Keratinocyte (primary cell): ENCODE results near the gene FBXL2. TPM values are rescaled to one million over a fixed set of nuclear protein-coding genes. Genes with fewer than 3 reads are reported as not detected.

ENCODE experiments used
- DNase-seq: peaks from one replicate; pipeline ENCODE4 v3.0.0-alpha.2; 2011; ENCODE audit warnings: low read depth, missing footprints, low spot score
- FAIRE-seq: peaks from 2 replicates; lab custom pipeline; 2011; peaks lifted over from hg19 to GRCh38; lab: Jason Lieb, UNC
- H2AFZ ChIP-seq: 2 replicates; pipeline ENCODE4 v1.6.0; 2012; ENCODE audit warnings: low read length, control low read depth, inconsistent platforms; ENCODE audit not compliant: control insufficient read depth
- H3K27ac ChIP-seq: 2 replicates; pipeline ENCODE4 v1.5.1; 2011; ENCODE audit warnings: low read length; ENCODE audit not compliant: control insufficient read depth, insufficient read depth
- H3K27me3 ChIP-seq: 3 replicates; pipeline ENCODE4 v1.6.0; 2011; ENCODE audit warnings: low read length; ENCODE audit not compliant: control insufficient read depth, insufficient read depth; ENCODE audit errors: extremely low read depth
- H3K36me3 ChIP-seq, 2 experiments: 2 replicates in 1 of 2; 3 replicates in 1 of 2; pipeline ENCODE4 v1.5.1; 2011; ENCODE audit warnings: low read length in 2 of 2, mild to moderate bottlenecking in 1 of 2; ENCODE audit not compliant: control insufficient read depth in 2 of 2, insufficient read depth in 2 of 2; ENCODE audit errors: extremely low read depth in 1 of 2
- H3K4me1 ChIP-seq: 3 replicates; pipeline ENCODE4 v1.5.1; 2011; ENCODE audit warnings: low read length; ENCODE audit not compliant: control insufficient read depth, insufficient read depth; ENCODE audit errors: extremely low read depth
- H3K4me2 ChIP-seq: 3 replicates; pipeline ENCODE4 v1.6.0; 2011; ENCODE audit warnings: low read depth, low read length; ENCODE audit not compliant: control insufficient read depth, insufficient read depth; ENCODE audit errors: extremely low read depth
- H3K4me3 ChIP-seq, 3 experiments: fragments of 200-600 bp in 1 of 3; sonication (generic) in 1 of 3; 2 replicates in 2 of 3; 3 replicates in 1 of 3; pipeline ENCODE4 v1.5.1; 2011 to 2016; ENCODE audit warnings: low read length in 3 of 3, mild to moderate bottlenecking in 3 of 3, control low read depth in 2 of 3, inconsistent platforms in 1 of 3, low read depth in 1 of 3, mixed read lengths in 1 of 3, mixed run types in 1 of 3, moderate library complexity in 1 of 3; ENCODE audit not compliant: control insufficient read depth in 2 of 3, insufficient read depth in 2 of 3; ENCODE audit errors: extremely low read depth in 1 of 3
- H3K79me2 ChIP-seq: 2 replicates; pipeline ENCODE4 v1.6.0; 2012; ENCODE audit warnings: low read length; ENCODE audit not compliant: control insufficient read depth, insufficient read depth
- H3K9ac ChIP-seq: 3 replicates; pipeline ENCODE4 v1.6.0; 2011; ENCODE audit warnings: low read length; ENCODE audit not compliant: control insufficient read depth, insufficient read depth; ENCODE audit errors: extremely low read depth
- H3K9me1 ChIP-seq: 3 replicates; pipeline ENCODE4 v1.6.0; 2011; ENCODE audit warnings: low read length; ENCODE audit not compliant: control insufficient read depth, insufficient read depth; ENCODE audit errors: extremely low read depth
- H3K9me3 ChIP-seq: 2 replicates; pipeline ENCODE4 v1.5.1; 2012; ENCODE audit warnings: low read depth, low read length; ENCODE audit not compliant: control insufficient read depth
- H4K20me1 ChIP-seq: 3 replicates; pipeline ENCODE4 v1.6.0; 2011; ENCODE audit warnings: low read length; ENCODE audit not compliant: control insufficient read depth, insufficient read depth; ENCODE audit errors: extremely low read depth
- EZH2 ChIP-seq: IDR thresholded peaks from one replicate; pipeline ENCODE4 v1.6.1; 2012; ENCODE audit warnings: inconsistent platforms, mild to moderate bottlenecking, low read length, moderate library complexity
- dilution Hi-C: fragments of 300-500 bp; cut with MboI; formaldehyde crosslinking; loops from one replicate; pipeline ENCODE4 v1.7.0; 2020; ENCODE audit warnings: low sequenced_read_pairs; ENCODE audit not compliant: extremely low pct_ligation_motif_present
- polyA plus RNA-seq, 5 experiments: library from polyadenylated mRNA; depleted of rRNA in 3 of 5; stranded (reverse) in 3 of 5; stranded (forward) in 1 of 5; unstranded in 1 of 5; fragments of >200 nt; gene quantifications; 1 replicate in 1 of 5; 2 replicates in 3 of 5; 3 replicates in 1 of 5; pipeline versions ENCODE4 v1.2.1 to v1.2.3, GENCODE V29; 2011 to 2012; ENCODE audit warnings: missing spikeins in 2 of 5, low read depth in 1 of 5, low replicate concordance in 1 of 5
- TF ChIP-seq, protein P1 (sequence below), 3 experiments: IDR thresholded peaks in 1 of 3; conservative IDR thresholded peaks in 1 of 3; optimal IDR thresholded peaks in 1 of 3; 2 replicates in 2 of 3; 3 replicates in 1 of 3; pipeline versions ENCODE3 to v1.5.1; 2011; ENCODE audit warnings: low read length in 3 of 3, mild to moderate bottlenecking in 3 of 3, moderate library complexity in 2 of 3, control low read depth in 1 of 3, inconsistent platforms in 1 of 3; ENCODE audit not compliant: insufficient read depth in 2 of 3; ENCODE audit errors: extremely low read depth in 1 of 3

FBXL2 gene
- polyA plus RNA-seq, 1 donor (not counting 4 experiments of a cell fraction or from before 2014, with no cell fraction given): 25.9 TPM

GRCh38 chr3:33388374-33389100 is 111.3 kb downstream of the FBXL2 start:
- Histone ChIP-seq H3K4me2 (no peak overlapping the region), H3K27me3 (no peaks in the 10 kb centered on the region), H3K79me2 (no peaks in the 10 kb centered on the region), H3K9me1 (no peaks in the 10 kb centered on the region), H2AFZ (no peak overlapping the region), H3K4me1 (peaks cover 10% of the 10 kb centered on the region), H3K4me3 (no peak overlapping the region), H3K9me3 (no peaks in the 10 kb centered on the region), H4K20me1 (peaks cover 2% of the 10 kb centered on the region), H3K36me3 (peaks cover 23 to 51% of the 10 kb centered on the region in 2 experiments), H3K27ac (no peak overlapping the region), H3K9ac (no peak overlapping the region)
- FAIRE-seq (no peak), DNase-seq (no peak)
- dilution Hi-C loops: no loop called here
- TF ChIP-seq, protein P1, sequence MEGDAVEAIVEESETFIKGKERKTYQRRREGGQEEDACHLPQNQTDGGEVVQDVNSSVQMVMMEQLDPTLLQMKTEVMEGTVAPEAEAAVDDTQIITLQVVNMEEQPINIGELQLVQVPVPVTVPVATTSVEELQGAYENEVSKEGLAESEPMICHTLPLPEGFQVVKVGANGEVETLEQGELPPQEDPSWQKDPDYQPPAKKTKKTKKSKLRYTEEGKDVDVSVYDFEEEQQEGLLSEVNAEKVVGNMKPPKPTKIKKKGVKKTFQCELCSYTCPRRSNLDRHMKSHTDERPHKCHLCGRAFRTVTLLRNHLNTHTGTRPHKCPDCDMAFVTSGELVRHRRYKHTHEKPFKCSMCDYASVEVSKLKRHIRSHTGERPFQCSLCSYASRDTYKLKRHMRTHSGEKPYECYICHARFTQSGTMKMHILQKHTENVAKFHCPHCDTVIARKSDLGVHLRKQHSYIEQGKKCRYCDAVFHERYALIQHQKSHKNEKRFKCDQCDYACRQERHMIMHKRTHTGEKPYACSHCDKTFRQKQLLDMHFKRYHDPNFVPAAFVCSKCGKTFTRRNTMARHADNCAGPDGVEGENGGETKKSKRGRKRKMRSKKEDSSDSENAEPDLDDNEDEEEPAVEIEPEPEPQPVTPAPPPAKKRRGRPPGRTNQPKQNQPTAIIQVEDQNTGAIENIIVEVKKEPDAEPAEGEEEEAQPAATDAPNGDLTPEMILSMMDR (optimal IDR thresholded peaks at IDR 0.05 in 1 of 3, IDR thresholded peaks at IDR 0.05 in 1 of 3, conservative IDR thresholded peaks at IDR 0.05 in 1 of 3; ENCODE audit: extremely low read depth in 1 of 3, insufficient read depth in 2 of 3, low read length in 3 of 3): no peak
- no peak for TF ChIP-seq EZH2

- Histone ChIP-seq H3K27ac (no peak overlapping the region), H3K27me3 (no peaks in the 10 kb centered on the region), H3K4me2 (no peak overlapping the region), H3K4me1 (peaks cover 10% of the 10 kb centered on the region), H3K79me2 (no peaks in the 10 kb centered on the region), H3K4me3 (no peak overlapping the region), H3K36me3 (peaks cover 19 to 40% of the 10 kb centered on the region in 2 experiments), H2AFZ (no peak overlapping the region), H4K20me1 (peaks cover 2% of the 10 kb centered on the region), H3K9me3 (no peaks in the 10 kb centered on the region), H3K9me1 (no peaks in the 10 kb centered on the region), H3K9ac (no peak overlapping the region)
- DNase-seq (no peak), FAIRE-seq (no peak)
- no peak for TF ChIP-seq EZH2
- TF ChIP-seq, protein P1 (optimal IDR thresholded peaks at IDR 0.05 in 1 of 3, IDR thresholded peaks at IDR 0.05 in 1 of 3, conservative IDR thresholded peaks at IDR 0.05 in 1 of 3; ENCODE audit: extremely low read depth in 1 of 3, insufficient read depth in 2 of 3, low read length in 3 of 3): no peak
- dilution Hi-C loops: no loop called here
Measured at GRCh38 chr3:33389908-33390307, 112.7 kb downstream of the FBXL2 start.
